HuH-7 (cell line): ENCODE data around the gene ASS1.

Experiments used
- DNase-seq: peaks from one replicate; pipeline ENCODE4 v3.0.0; 2011; ENCODE audit warnings: low spot score

Gene ASS1

DNA sequence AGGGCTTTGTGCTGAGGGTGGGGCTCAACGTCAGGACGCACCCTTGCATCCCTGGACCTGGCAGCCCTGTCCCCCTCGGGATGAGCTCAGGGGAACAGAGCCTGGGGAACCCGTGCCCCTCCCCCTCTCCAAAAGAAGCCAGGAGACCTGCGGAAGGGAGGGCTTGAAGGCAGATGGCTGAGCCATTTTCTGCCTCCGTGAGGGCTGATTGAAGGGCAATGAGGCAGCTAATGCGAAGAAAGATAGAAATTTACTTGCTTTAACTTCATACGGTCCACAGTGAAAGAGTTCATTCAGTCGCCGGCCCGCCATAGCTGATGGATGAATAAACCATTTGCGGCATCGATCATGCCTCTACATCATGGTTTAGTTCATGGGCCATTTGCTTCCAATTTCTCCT lies 28.8 kb downstream of the ASS1 start:
- no peak for DNase-seq

- DNase-seq, result no peak
Observed at GRCh38 chr9:130474106-130474505, 29.3 kb downstream of the ASS1 start.

GRCh38 chr9:130476151-130476730 lies 31.5 kb downstream of the ASS1 start:
- DNase-seq, result no peak

DNA sequence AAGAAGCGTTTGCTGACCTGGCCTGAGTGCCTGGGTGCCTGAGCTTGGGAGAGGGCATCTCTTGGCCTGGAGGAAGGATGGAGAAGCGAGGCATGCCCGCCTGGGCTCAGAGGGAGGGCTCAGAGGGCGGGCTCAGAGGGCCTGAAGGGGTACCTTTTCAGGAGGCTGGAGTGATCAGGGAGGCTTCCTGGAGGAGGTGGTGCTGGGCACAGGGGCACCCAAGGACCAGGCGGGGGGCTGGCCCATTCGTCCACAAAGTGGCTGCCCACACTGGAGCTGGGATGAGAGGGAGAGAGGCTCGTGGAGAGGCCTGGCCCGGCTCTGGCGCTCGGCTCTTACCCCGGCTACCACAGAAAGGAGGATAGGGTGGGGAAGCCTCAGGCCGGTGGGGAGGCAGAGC lies 32.8 kb downstream of the ASS1 start:
- no peak for DNase-seq

DNA sequence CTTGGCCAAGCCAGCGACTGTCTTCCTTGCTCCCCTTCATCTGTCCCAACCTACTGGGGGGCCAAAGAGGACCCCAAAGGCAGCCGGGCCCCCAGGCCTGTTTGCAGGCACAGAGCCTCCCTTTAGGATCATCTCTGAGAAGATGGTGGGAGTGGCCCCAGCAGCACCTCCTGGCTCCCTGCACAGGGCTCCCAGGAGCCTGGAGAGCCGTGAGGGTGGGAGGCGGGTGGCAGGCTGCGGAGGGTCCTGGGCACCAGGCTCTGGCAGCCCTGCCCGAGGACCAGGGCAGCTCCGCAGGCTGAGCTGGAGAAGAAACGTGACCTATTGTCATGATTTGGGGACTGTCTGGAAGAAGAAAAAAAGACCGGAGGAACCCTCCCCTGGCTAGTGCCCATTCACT lies 33.4 kb downstream of the ASS1 start:
- no peak for DNase-seq

DNA sequence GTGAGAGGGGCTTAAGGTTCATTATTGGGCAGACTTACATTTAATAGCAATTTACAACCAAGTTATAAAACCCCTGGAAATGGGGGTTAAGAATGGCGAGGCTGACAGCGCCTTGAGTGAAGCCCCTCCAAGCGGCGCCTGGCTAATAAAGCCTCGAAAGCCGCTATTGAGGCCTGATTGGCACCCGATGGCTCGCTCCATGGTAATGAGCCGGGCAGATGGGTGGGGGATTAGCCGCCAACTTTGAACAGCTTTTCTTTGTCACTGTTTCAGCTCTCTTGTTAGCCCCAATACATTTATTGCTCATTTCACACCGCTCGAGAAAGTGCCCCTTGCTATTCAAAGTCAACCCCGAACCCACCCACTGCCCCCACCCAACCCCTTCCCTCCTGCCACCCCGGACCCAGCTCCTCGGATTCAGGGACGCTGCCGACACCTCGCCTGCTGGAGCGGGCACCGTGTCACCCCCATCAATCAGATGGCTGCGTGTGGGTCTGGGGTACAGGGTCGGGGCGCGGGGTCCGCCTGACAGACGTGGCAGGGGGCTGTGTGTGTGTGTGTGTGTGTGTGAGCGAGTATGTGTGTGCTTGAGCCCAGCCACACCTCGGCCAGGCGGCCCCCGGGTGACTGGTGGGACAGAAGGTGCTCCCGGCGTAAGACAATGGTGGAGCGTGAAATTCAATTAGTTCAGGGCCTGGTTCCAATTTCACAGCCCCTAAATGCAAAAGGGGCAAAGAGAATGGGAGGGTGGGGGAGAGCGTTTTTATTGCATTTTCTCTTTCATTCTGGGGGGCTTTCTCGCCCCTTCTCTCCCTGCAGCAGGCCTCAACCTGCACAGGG lies 34.2 kb downstream of the ASS1 start:
- no peak for DNase-seq

DNA sequence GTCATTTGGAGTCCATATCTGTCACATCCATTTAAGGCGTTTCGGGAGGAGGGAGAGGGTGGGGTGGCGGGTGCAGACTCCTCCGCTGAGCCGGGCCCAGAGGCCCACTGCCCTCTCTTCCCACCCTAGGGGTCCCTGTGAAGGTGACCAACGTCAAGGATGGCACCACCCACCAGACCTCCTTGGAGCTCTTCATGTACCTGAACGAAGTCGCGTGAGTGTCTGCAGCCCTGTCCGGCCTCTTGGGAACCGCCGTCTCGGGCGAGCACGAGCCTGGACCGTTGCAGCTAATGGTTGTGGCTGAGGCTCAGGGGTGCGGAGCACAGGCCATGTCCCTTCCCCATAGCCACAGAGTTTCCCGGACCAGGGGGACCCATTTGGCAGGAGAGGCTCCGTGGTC lies 34.8 kb downstream of the ASS1 start:
- no peak for DNase-seq

DNA sequence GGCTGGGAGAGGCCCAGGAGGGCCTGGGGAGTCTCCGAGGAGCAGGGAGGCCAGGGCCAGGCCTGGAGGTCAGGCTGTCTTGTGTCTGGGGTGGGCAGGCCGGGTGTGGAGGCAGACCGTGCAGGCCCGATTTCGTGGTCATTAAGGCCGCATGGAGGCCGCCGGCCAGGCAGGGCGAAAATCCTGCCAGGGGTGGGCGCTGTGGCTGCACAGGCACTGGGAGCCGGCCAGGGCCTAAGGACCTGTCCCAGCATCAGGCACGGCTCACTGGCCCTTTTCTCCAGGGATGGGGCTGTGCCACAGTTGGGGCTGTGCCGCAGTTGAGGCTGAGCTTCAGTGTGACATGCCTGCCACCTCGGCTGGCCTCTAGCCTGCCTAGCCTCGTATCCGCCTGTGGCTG lies 35.9 kb downstream of the ASS1 start:
- peak; percentile 84 for DNase-seq

DNA sequence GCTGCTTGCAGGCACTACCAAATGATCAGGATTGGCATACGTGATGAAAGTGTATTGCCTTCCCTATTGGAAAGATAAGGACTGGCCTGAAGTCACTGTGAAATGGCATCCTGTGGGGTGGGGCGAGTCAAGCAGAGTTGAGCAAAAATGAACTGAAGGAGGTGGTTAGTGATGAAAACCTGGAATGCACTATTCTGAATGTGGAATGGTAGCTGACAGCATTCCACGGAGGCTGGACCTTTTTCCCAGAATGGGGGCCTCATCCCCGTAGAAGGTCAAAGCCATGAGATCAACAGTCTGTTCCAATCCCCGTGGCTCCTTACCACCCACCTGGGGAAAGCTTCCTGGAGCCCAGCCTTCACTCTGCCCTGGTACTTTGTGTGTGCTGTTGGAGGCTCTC lies 37.7 kb downstream of the ASS1 start:
- DNase-seq, result no peak

DNA sequence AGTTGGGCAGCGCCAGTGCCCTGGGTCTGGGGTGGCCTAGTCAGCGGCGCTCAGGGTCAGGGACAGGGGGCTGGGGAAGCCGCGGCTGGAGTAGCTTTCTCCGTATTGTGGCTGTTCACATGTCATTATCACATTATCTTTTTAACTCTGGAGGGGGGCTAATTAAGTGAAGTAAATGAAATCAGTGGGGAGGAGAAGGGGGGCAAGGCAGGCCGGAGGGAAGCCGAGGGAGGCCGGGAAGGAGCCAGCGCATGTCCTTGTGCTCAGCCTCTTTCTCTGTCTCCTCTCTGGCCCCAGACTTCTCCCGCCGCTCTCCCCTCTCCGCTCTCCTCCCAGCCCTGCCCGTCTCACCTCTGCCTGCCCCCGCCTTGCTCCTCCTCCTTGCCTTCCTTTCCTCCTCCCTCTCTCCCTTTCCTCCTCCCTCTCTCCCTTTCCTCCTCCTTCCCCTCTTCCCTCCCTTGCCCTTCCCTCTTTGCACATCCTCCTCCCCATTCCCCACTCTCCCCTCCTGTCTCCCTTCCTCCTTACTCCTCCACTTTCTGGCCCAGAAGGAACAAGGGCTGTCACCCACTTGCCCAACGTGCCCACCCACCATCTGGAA lies 38.7 kb downstream of the ASS1 start:
- no peak for DNase-seq

GRCh38 chr9:130484362-130485072 lies 39.8 kb downstream of the ASS1 start:
- no peak for DNase-seq

DNA sequence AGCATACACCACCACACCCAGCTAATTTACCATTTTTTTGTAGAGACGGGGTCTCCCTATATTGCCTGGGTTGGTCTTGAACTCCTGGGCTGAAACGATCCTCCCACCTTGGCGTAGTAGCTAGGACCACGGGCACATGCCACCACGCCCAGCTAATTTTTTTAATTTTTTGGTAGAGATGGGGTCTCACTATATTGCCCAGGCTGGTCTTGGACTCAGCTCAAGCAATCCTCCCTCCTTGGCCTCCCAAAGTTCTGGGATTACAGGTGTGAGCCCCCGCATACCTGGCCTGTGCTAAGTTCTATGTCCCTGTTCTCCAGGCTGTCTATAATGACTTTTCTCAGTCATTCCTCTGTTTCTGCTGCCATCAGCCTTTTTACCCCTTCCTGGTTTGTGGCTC lies 41.3 kb downstream of the ASS1 start:
- DNase-seq, result no peak

- no peak for DNase-seq
Observed at GRCh38 chr9:130487500-130487899, 42.7 kb downstream of the ASS1 start.

- DNase-seq, result no peak
Observed at GRCh38 chr9:130488621-130489330, 44.0 kb downstream of the ASS1 start.

DNA sequence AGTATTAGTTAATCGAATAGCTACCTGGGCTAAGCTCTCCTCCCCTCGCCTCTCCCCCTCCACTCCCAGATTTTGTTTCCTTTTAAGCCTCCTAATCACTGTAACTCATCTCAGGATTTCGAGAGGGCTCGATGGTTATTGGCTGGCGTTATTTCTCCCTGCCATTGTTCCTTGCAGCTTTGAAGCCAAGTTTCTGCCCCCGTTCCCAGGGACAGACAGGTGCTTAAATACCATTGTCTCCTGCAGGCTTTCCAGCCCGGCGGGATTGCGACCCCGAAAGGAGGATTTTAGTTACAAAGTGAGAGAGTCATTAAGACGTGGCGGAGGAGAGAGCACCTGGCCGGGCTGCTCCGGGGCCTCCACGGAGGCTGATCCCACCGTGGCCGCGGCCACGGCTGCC lies 46.2 kb downstream of the ASS1 start:
- DNase-seq, result no peak

DNA sequence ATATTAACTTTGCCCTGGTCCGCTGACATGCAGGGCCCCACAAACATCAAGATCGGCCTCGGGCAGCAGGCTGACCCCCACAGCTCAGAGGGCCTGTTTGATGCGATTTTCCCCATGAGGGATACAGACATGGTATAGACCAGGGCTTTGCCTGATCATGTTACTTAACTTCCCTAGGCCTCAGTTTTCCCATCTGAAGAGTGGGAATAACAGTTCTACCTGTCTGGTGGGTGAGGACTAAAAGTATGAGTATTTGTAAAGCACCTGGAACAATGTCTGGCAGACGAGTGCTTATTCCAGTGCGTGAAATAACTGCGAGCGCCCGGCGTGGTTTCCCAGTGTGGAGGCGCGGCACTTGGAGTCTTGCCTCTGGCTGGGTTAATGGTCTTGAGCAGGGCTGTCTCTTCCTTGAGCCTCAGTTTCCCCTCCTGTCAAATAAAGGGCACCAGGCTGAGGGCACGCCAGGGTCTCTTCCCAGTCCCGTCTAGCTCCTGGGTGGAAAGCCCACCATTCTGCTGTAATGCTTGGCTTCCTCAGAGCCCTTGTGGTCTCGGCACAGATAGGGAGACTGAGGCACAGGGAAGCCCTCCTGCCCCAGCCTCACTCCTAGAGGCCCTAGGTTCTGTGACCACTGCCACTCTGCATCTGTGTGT lies 47.2 kb downstream of the ASS1 start:
- no peak for DNase-seq

- no peak for DNase-seq
Observed at GRCh38 chr9:130493021-130493420, 48.3 kb downstream of the ASS1 start.

- DNase-seq, result no peak
Observed at GRCh38 chr9:130493476-130493875, 48.7 kb downstream of the ASS1 start.

DNA sequence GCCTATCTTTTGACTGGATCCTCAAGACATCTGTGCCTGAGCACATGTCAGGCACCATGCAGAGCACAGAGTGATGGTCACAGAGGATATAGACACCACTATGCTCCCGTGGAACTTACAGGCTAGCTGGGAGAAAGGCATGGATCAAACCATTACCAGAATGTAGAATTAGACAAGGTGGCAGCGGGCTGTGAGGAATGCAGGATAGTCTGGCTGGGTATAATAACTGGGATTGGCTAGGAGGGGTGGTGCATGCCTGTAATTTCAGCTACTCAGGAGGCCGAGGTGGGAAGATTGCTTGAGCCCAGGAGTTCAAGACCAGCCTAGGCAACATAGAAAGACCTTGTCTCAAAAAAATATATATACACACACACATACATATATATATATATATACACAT lies 50.3 kb downstream of the ASS1 start:
- no peak for DNase-seq

GRCh38 chr9:130497139-130497538 lies 52.4 kb downstream of the ASS1 start:
- no peak for DNase-seq

GRCh38 chr9:130498298-130498917 lies 53.6 kb downstream of the ASS1 start:
- no peak for DNase-seq
